Eye (tissue), 1 donor: ENCODE data around the gene HOXC5.

Experiments
- DNase-seq: peaks from one replicate; pipeline ENCODE4 v3.0.0-alpha.2; 2015

HOXC5 gene

DNA sequence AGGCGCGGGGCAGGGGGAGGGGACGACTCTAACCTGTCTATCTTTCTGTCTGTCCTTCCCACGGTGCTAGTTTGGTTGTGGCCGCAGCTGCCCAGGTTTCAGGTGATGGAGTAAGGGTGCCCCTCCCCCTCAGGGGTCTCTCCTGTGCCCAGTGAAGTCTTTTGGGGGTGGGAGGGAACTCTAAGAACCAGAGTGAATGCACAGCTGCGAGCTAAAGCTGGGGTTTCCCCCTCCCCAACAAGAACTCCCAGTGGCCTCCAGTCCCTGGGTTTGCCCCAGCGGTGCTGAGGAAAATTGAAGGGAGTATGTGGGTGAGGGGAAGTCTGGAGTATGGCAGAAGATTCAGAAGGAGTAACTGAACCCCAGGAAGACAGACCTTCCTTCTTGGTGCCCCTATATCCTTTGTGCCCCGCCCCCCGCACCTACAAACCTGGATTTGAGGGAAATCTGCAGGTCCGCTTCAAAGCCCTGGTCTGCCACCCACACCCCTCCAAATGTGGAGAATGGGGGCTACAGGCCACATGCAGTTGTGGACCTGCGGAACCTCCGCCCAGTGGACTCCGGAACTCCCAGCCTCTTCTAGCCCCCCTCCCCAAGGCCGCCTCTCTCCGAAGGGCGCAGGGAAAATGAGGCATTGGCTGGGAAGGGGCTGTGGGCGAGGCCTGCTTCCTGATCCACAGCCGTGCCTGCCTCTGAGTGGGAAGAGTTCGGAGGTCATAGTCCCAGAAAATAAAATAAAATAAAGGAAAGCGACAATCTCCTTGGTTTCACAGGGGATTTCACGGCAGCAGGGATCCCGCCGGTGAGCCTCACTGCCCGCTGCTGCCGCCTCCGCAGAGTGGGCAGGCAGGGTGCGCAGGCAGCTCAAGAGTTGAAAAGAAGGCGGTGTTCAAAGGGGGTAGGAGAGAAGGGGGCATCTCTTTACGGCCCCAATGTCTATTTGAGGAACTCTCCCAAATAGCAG is 36.3 kb upstream of the HOXC5 start:
- DNase-seq = no peak

GRCh38 chr12:53997204-53998109 is 35.4 kb upstream of the HOXC5 start:
- DNase-seq = no peak

GRCh38 chr12:53998110-53998899 is 34.5 kb upstream of the HOXC5 start:
- no peak for DNase-seq

DNA sequence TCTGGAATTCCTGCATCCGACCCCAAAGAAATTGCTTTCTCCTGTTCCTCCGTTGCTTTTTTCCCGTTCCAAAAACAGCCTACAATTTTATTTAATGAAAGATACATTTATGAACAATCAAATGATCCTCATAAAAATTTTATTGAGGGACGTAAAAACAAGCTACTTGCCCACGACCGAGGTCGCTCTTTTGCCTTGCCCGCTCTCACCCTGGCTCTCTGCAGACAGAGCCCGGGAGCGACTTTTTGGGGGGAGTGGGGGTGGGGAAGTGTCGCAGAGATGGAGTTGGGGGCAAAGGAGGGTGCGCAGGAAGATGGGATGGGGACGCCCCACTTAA is 34.0 kb upstream of the HOXC5 start:
- no peak for DNase-seq

DNA sequence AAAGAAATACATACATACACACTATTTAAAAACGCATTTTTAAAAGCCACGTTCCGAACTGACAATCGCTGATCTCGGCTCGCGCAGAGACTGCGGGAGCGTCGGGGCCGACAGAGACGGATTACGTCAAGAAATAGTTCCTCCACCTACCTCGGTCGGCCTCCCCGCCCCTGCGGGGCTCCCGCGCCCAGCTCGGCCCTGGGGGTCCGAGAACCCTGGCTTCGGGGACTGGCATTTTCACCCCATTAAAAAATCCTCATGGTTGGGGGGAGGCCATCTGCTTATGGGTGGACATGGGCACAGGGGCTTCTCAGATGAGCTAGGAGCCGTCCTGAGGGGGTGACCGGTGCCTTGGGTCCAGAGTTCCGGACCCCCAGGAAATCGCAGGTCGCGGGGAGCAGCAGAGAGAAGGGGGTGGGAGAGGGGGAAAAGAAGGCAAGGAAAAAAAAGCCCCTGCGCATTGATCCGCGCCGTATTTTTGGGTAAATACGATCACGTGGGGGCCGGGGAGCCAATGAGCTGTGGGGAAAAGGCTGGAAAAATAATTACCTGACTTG is 33.2 kb upstream of the HOXC5 start:
- DNase-seq = no peak

- no peak for DNase-seq
Observed at GRCh38 chr12:54000116-54001114, 32.4 kb upstream of the HOXC5 start, which contains the start of gene HOXC9. HOXC9 (plus strand) TSS chr12:54000161; CDS start chr12:54000189, 28 bp downstream.

DNA sequence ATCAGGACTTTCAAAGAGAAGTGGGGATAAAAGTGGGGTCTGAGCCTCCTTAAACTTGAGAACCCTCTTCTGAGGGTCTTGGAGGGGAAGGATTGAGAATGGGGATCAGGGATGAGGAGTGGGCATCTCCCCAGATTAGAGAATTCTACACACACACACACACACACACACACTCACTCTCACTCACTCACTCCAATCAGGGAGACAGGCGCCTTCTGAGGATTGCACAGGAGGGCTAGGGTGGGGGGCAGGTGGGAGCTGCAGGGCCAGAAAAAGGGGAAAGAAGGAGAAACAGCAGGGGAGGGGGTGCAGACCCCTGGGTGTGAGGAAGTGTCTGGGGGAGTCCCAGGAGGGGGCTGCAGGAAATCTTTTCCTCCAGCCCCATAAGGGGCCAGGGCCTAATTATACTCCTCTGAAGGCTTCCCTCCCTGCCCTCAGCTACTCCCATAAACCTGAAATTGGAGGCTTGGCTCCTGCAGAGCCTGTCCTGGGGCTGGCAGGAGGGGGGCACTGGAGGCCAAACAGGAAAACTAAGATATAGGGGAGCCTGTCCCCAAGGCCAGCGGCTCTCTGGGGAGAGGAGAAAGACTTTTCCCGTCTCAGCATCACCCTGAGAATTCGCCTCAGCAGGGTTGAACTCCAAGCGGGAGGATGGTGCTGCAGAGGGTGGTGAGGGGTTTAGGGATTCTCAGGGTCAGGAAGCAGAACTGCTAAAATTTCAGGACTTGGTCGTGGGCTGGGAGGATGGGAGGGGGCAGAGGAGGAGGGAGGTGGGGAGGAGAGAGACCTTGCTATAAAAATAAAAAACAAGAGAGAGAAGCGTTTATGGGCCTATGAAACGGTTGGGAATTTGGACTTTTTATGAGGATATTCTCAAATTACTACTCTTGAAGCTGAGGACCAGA is 31.3 kb upstream of the HOXC5 start:
- DNase-seq = no peak

DNA sequence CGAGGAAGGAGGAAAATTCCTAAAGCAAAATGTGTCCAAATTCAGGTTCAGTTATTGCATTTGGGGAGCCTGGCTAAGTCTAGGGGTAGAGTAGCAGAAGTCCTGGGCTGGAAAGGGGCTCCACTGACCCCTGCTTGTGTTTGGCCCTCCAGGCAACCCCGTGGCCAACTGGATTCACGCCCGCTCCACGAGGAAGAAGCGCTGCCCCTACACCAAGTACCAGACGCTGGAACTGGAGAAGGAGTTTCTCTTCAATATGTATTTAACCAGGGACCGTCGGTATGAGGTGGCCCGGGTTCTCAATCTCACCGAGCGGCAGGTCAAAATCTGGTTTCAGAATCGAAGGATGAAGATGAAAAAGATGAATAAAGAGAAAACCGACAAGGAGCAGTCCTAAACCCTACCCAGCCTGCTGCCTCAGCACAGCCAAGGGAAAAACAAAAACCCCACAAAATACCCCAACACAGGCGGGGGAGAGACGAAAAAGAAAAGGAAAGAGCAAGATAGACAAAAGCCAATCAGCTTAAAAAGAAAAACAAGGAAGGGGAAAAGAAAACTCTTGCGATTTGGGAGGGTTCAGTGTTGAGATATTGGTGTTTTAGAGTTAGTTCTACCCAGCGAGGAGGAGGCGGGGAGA is 30.5 kb upstream of the HOXC5 start:
- no peak for DNase-seq

- no peak for DNase-seq
Observed at GRCh38 chr12:54002915-54003389, 29.9 kb upstream of the HOXC5 start.

- DNase-seq = no peak
Observed at GRCh38 chr12:54003625-54004024, 29.2 kb upstream of the HOXC5 start.

GRCh38 chr12:54004063-54004840 is 28.6 kb upstream of the HOXC5 start:
- no peak for DNase-seq

DNA sequence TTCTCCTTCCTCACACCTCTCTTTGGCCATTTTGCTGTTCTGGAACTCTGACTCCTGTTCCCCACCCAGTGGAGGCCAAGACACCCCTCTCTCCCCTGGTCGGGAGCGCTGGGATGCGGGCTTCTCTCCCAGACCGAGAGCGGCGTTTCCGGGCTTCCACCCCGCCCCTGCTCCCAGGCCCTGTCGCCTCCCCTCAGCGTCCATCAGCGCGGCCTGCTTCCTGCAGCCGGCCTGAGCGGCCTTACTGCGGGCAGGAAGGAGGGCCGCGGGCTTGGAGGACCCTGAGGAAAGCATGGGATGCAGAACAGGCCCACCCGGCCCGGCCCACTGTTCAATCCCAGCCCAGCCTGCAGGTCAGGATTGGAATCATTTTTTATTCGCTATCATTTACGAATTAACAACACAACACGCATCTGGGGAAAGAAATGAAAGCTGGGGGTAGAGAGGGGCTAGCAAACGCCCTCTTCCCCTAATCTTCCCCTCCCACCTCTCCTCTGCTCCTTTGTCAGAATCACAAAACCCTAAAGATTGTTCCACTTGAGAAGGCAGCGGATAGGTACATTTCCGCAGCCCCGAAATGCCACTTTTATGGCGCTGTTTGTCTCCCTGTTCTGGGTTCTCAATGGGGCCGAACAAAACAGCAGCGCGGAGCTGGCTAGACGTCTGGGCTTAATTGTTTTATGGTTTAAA is 27.9 kb upstream of the HOXC5 start:
- no peak for DNase-seq

DNA sequence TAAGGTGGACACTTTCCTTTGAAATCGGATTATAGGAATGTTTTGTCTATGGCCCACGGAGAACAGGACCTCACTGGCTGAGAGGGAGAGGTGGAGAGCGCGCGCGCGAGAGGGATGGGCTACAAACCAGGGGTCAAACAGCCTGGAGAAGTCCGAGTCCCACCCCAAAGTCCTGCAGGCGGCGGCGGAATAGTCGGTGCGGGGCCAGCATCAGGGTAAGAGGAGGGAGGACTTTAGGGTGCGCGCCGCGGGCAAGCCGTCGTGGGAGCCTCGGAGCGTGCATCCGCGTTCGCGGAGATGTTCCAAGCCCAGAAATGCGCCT is 27.4 kb upstream of the HOXC5 start:
- DNase-seq = no peak

- DNase-seq = peak; percentile 97
Observed at GRCh38 chr12:54005853-54006558, 26.8 kb upstream of the HOXC5 start.

DNA sequence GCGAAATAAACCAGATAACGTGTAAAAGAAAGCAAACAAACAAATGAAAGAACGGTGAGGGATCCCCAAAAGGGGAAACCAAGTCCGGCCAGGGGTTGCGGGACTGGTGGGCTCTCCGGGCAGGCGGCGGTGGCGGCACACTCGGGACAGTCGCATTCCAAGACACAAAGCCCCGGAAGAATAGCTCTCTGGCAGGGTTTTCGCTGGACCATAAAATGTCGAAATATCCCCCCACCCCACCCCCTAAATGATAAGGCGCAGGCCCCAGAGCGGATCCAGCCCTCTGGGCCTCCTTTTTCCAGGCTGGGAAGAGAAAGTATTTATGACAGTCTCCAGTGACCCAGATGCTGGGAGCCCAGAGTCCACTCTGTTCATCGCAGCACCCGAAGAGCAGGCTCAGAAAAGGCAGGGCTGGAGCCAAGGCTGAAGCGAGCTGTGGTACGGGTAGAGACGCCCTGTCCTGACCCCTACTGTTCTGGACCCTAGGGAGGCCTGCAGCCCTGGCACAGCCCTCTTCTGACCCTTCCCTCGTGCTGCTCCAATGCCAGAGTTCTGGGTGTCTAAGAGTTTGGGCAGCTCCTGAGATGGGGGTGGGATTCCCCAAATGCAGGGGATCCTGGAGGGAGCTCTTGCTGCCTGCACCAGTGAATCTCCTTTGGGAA is 26.2 kb upstream of the HOXC5 start:
- no peak for DNase-seq

GRCh38 chr12:54007538-54008259 is 25.2 kb upstream of the HOXC5 start:
- DNase-seq = no peak
